ENCODE measurements around the gene AMT.

The AMT gene

GRCh38 chr3:49417516-49418120 is 4.7 kb downstream of the AMT start:
- TF ChIP-seq TAF1 (IDR thresholded peaks at IDR 0.05; ENCODE audit: borderline replicate concordance, insufficient read depth, low read length) (no peak), SIN3A (IDR thresholded peaks at IDR 0.05; ENCODE audit: borderline replicate concordance, insufficient read depth, low read length) (no peak), FOXP2 (optimal IDR thresholded peaks at IDR 0.05; ENCODE audit: borderline replicate concordance, extremely low read depth, extremely low read length, insufficient read depth) (no peak), REST (IDR thresholded peaks at IDR 0.05; ENCODE audit: insufficient read depth in 1 of 2, low read depth in 2 of 2, low read length in 2 of 2) (no peak), POLR2AphosphoS5 (IDR thresholded peaks at IDR 0.05; ENCODE audit: low read depth, low read length) (no peak)

GRCh38 chr3:49416867-49417266 is 5.4 kb downstream of the AMT start:
- TF ChIP-seq SIN3A (IDR thresholded peaks at IDR 0.05; ENCODE audit: borderline replicate concordance, insufficient read depth, low read length) = no peak
- no peak for TF ChIP-seq TAF1 (IDR thresholded peaks at IDR 0.05; ENCODE audit: borderline replicate concordance, insufficient read depth, low read length)
- TF ChIP-seq POLR2AphosphoS5 (IDR thresholded peaks at IDR 0.05; ENCODE audit: low read depth, low read length) = no peak
- no peak for TF ChIP-seq FOXP2 (optimal IDR thresholded peaks at IDR 0.05; ENCODE audit: borderline replicate concordance, extremely low read depth, extremely low read length, insufficient read depth)
- no peak for TF ChIP-seq REST (IDR thresholded peaks at IDR 0.05; ENCODE audit: insufficient read depth in 1 of 2, low read depth in 2 of 2, low read length in 2 of 2)

- TF ChIP-seq REST (IDR thresholded peaks at IDR 0.05; ENCODE audit: insufficient read depth in 1 of 2, low read depth in 2 of 2, low read length in 2 of 2) (0 out of 4 replicates have a peak, but pooled peaks of 1 of the 2 experiments have one; percentile 43), SIN3A (IDR thresholded peaks at IDR 0.05; ENCODE audit: borderline replicate concordance, insufficient read depth, low read length) (no peak)
Measured at GRCh38 chr3:49415931-49416601, 6.2 kb downstream of the AMT start.

GRCh38 chr3:49414753-49415152 is 7.5 kb downstream of the AMT start:
- TF ChIP-seq SIN3A (IDR thresholded peaks at IDR 0.05; ENCODE audit: borderline replicate concordance, insufficient read depth, low read length) (no peak), POLR2AphosphoS5 (IDR thresholded peaks at IDR 0.05; ENCODE audit: low read depth, low read length) (no peak), TAF1 (IDR thresholded peaks at IDR 0.05; ENCODE audit: borderline replicate concordance, insufficient read depth, low read length) (no peak), FOXP2 (optimal IDR thresholded peaks at IDR 0.05; ENCODE audit: borderline replicate concordance, extremely low read depth, extremely low read length, insufficient read depth) (no peak), REST (IDR thresholded peaks at IDR 0.05; ENCODE audit: insufficient read depth in 1 of 2, low read depth in 2 of 2, low read length in 2 of 2) (no peak)

All from PFSK-1 (cell line).